NCI-H2029 treated with DMSO at 0.1 percent for 48 hours (cell line): ENCODE measurements around the gene SLCO1B1.

Source experiments
- DNase-seq: peaks from one replicate; lab custom pipeline; 2025; lab: John Stamatoyannopoulos, UW

Gene SLCO1B1

DNA sequence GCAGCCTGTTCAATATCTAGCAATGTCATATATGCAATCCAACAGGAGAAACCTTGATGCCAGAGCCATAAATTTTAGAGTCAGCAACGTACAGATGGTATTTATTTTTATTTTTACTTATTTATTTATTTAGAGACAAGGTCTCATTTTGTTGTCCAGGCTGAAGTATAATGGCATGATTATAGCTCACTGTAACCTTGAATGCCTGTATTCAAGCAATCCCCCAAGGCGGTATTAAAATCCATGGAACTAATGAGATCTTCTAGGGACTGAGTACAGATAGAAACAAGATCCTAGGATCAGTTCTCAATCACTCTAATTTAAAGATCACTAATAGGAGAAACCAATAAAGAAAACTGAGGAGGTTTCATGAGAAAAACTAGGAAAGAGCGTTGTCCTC lies 89.3 kb downstream of the SLCO1B1 start:
- no peak for DNase-seq

DNA sequence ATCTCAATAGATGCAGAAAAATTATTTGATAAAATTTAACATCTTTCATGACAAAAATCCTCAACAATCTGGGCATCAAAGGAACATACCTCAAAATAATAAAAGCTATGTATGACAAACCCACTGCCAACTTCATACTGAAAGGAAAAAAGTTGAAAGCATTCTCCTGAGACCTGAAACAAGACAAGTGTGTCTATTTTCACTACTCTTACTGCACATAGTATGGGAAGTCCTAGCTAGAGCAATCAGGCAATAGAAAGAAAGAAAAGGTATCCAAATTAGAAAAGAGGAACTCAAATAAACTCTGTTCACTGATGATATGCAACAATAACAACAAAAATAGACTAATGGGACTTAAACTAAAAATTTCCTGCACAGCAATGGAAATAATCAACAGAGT lies 90.1 kb downstream of the SLCO1B1 start:
- no peak for DNase-seq

DNA sequence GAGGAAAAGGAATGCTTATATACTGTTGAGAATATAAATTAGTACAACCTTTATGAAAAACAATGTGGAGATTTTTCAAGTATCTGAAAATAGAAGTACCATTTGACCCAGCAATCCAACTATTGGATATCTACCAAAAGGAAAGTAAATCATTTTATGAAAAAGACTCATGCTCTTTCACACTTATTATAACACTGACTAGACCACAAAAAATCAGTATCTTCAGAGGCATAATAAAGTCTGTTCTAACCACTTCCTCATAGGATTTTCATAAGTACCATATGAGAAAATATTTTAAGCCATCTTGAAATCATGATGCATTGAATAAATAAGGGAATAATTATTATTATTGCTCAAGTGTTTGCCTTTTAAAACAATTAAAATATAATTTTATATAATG lies 90.8 kb downstream of the SLCO1B1 start:
- no peak for DNase-seq

GRCh38 chr12:21223930-21224329 lies 92.9 kb downstream of the SLCO1B1 start:
- DNase-seq, result no peak

DNA sequence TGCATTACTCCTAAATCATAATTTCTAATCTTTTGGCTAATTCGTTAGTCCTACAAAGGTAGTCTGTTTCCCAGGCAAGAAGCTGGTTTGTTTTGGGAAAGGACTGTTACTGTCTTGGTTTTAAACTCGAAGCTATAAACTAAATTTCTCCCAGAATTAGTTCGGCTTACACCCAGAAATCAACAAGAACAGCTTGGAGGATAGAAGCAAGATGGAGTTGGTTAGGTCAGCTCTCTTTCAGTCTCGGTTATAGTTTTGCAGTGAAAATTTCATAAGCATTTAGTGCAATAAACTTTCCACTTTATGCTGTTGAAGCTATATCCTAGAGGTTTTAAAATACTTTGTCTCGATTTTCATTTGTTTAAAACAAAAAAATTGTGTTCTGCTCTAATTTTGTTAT lies 103.4 kb downstream of the SLCO1B1 start:
- no peak for DNase-seq

GRCh38 chr12:21239866-21240265 lies 108.9 kb downstream of the SLCO1B1 start:
- no peak for DNase-seq

- no peak for DNase-seq
Observed at GRCh38 chr12:21248679-21249078, 117.7 kb downstream of the SLCO1B1 start.

DNA sequence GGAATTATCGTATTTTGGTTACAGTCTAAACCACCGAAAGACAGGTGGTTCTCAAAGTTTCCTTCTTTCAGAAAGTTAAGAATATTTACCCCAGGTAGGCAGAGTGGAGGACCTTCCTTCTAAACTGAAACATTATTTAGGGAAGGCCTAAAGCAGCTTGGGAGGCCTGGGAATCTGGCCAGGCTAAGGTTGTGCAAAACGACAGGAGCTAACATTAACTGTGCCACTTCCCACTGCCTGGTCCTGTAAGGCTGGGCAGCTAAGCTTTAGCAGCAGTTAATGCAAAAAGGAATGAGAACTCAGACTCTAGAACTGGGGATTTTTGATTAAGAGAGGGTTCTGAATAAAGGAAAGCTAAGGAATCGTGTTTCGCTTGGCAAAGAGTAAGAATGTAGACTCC lies 121.1 kb downstream of the SLCO1B1 start:
- DNase-seq, result no peak

- DNase-seq, result no peak
Observed at GRCh38 chr12:21257172-21257571, 126.2 kb downstream of the SLCO1B1 start.

- no peak for DNase-seq
Observed at GRCh38 chr12:21264232-21264631, 133.2 kb downstream of the SLCO1B1 start.

GRCh38 chr12:21265932-21266331 lies 134.9 kb downstream of the SLCO1B1 start:
- DNase-seq, result no peak

DNA sequence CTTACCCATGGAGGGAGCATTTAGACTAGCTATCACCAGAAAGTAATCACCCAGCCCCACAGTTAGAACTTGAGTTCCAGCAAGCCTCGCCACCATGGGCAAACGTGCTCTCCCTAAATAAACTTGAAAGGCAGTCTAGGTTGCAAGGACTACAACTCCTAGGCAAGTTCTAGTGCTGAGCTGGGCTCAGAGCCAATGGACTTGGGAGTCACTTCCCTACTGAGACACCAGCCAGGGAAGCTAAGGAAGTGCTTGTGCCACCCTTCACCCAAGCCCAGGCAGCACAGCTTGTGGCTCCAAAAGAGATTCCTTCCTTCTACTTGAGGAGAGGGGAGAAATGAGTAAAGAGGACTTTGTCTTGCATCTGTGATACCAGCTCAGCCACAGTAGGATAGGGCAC lies 145.8 kb downstream of the SLCO1B1 start:
- no peak for DNase-seq
